Tibial nerve (tissue), 4 donors: ENCODE measurements around the gene ERBB4. TPM values are rescaled to one million over a fixed set of nuclear protein-coding genes. Genes with fewer than 3 reads are reported as not detected.

Experiments
- DNase-seq, 2 donors: peaks; one replicate each; pipeline ENCODE4 v3.0.0-alpha.2; 2019; ENCODE audit warnings: low spot score in 2 of 2
- H3K27ac ChIP-seq, 4 donors: fragments of 200-600 bp; sonication (generic) in 3 of 4; one replicate each; pipeline ENCODE4 v1.5.1; 2017 to 2019; ENCODE audit warnings: mild to moderate bottlenecking in 1 of 4
- H3K27me3 ChIP-seq, 2 donors: fragments of 200-600 bp; sonication (generic) in 1 of 2; one replicate each; pipeline versions ENCODE4 v1.5.1 to v1.6.0; 2017 to 2019
- H3K36me3 ChIP-seq, 3 donors: fragments of 200-600 bp; sonication (generic); one replicate each; pipeline ENCODE4 v1.5.1; 2018 to 2019
- H3K4me1 ChIP-seq, 4 donors: fragments of 200-600 bp; sonication (generic) in 3 of 4; one replicate each; pipeline ENCODE4 v1.5.1; 2017 to 2019
- H3K4me3 ChIP-seq, 4 donors: fragments of 200-600 bp; sonication (generic) in 3 of 4; one replicate each; pipeline ENCODE4 v1.5.1; 2017 to 2019; ENCODE audit warnings: mild to moderate bottlenecking in 1 of 4, moderate library complexity in 1 of 4
- H3K9me3 ChIP-seq, 4 donors: fragments of 200-600 bp; sonication (generic) in 3 of 4; one replicate each; pipeline ENCODE4 v1.5.1; 2017 to 2019
- EP300 ChIP-seq, 2 donors: sonication (generic); formaldehyde crosslinking; IDR thresholded peaks; one replicate each; pipeline ENCODE4 v1.6.1; 2017; ENCODE audit warnings: antibody characterized with exemption in 2 of 2, mild to moderate bottlenecking in 1 of 2
- POLR2A ChIP-seq, 2 donors: fragments of 450-650 bp; IDR thresholded peaks; one replicate each; pipeline ENCODE4 v1.6.1; 2017; ENCODE audit warnings: antibody characterized with exemption in 2 of 2, mild to moderate bottlenecking in 2 of 2, moderate library complexity in 2 of 2
- WGBS, 2 donors: methylation state at CpG; one replicate each; pipeline ENCODE4 v1.1.5; 2018; 5-methylcytosine and 5-hydroxymethylcytosine counted together
- total RNA-seq, 4 donors: library from RNA; depleted of rRNA; stranded (reverse); fragments of >200 nt; gene quantifications; one replicate each; pipeline ENCODE4 v1.1.0, GENCODE V29; 2016
- TF ChIP-seq, protein P1 (sequence below), 5 experiments: fragments of 200-600 bp in 3 of 5; fragments of 450-650 bp in 2 of 5; sonication (generic) in 3 of 5; IDR thresholded peaks; one replicate each; pipeline ENCODE4 v1.5.1; 2016 to 2019; ENCODE audit warnings: antibody characterized with exemption in 5 of 5, mild to moderate bottlenecking in 3 of 5, moderate library complexity in 2 of 5

Gene ERBB4
- total RNA-seq, 4 donors from 2014 or later: 2.4 to 3.3 (median 2.9) TPM

GRCh38 chr2:212119591-212119990, 419.0 kb downstream of the ERBB4 start:
- no peak for DNase-seq
- H3K27ac ChIP-seq: no peak overlapping the region
- TF ChIP-seq, protein P1, sequence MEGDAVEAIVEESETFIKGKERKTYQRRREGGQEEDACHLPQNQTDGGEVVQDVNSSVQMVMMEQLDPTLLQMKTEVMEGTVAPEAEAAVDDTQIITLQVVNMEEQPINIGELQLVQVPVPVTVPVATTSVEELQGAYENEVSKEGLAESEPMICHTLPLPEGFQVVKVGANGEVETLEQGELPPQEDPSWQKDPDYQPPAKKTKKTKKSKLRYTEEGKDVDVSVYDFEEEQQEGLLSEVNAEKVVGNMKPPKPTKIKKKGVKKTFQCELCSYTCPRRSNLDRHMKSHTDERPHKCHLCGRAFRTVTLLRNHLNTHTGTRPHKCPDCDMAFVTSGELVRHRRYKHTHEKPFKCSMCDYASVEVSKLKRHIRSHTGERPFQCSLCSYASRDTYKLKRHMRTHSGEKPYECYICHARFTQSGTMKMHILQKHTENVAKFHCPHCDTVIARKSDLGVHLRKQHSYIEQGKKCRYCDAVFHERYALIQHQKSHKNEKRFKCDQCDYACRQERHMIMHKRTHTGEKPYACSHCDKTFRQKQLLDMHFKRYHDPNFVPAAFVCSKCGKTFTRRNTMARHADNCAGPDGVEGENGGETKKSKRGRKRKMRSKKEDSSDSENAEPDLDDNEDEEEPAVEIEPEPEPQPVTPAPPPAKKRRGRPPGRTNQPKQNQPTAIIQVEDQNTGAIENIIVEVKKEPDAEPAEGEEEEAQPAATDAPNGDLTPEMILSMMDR (IDR thresholded peaks at IDR 0.05): no peak
- TF ChIP-seq POLR2A (IDR thresholded peaks at IDR 0.05) (no peak), EP300 (IDR thresholded peaks at IDR 0.05) (no peak)
- H3K9me3 ChIP-seq: no peaks in the 10 kb centered on the region
- no peak overlapping the region for H3K4me3 ChIP-seq
- no peaks in the 10 kb centered on the region for H3K36me3 ChIP-seq
- no peaks in the 10 kb centered on the region for H3K4me1 ChIP-seq
- no peaks in the 10 kb centered on the region for H3K27me3 ChIP-seq
- 66 to 81% methylated on average over 2 of the region's 2 CpGs for WGBS, 2 donors

DNA sequence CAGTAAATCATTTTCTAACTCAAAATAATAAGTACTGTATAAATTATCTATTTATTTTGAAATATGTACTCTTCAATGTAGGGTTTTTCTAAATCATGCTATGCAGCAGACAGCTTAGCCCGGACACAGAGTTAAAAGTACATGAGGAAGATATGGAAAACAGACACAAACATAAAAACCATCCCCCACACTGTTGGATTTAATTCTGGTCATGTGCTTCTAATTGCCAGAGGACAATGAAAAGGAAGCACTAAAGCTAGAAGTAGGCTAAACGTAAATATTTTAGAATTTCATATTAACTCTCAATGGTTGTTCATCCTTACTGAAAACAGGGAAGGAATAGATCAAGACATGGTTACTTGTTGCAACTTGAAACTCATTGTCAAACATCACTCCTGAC, 420.7 kb downstream of the ERBB4 start:
- no peaks in the 10 kb centered on the region for H3K9me3 ChIP-seq
- H3K4me3 ChIP-seq: no peak overlapping the region
- WGBS, 2 donors: 51 to 61% methylated on average over 2 of the region's 2 CpGs
- H3K36me3 ChIP-seq: no peaks in the 10 kb centered on the region
- no peak for TF ChIP-seq POLR2A (IDR thresholded peaks at IDR 0.05)
- TF ChIP-seq, protein P1 (IDR thresholded peaks at IDR 0.05): no peak
- DNase-seq: no peak
- H3K4me1 ChIP-seq: no peaks in the 10 kb centered on the region
- no peaks in the 10 kb centered on the region for H3K27me3 ChIP-seq
- no peak overlapping the region for H3K27ac ChIP-seq

GRCh38 chr2:212114489-212114888, 424.1 kb downstream of the ERBB4 start:
- Histone ChIP-seq H3K4me1 (no peaks in the 10 kb centered on the region), H3K4me3 (no peak overlapping the region), H3K27me3 (no peaks in the 10 kb centered on the region), H3K27ac (no peak overlapping the region), H3K36me3 (no peaks in the 10 kb centered on the region), H3K9me3 (no peaks in the 10 kb centered on the region)
- DNase-seq: no peak
- TF ChIP-seq POLR2A (IDR thresholded peaks at IDR 0.05) (no peak), EP300 (IDR thresholded peaks at IDR 0.05) (no peak)
- TF ChIP-seq, protein P1 (IDR thresholded peaks at IDR 0.05): no peak
- 41 to 60% methylated on average over 1 of the region's 1 CpG for WGBS, 2 donors

GRCh38 chr2:212112401-212112800, 426.2 kb downstream of the ERBB4 start:
- Histone ChIP-seq H3K4me3 (no peak overlapping the region), H3K36me3 (no peaks in the 10 kb centered on the region), H3K4me1 (no peaks in the 10 kb centered on the region), H3K27me3 (no peaks in the 10 kb centered on the region), H3K9me3 (no peaks in the 10 kb centered on the region), H3K27ac (no peak overlapping the region)
- WGBS, 2 donors: 85 to 86% methylated on average over 3 of the region's 3 CpGs
- TF ChIP-seq EP300 (IDR thresholded peaks at IDR 0.05) (no peak), POLR2A (IDR thresholded peaks at IDR 0.05) (no peak)
- TF ChIP-seq, protein P1 (IDR thresholded peaks at IDR 0.05): no peak
- DNase-seq: no peak

DNA sequence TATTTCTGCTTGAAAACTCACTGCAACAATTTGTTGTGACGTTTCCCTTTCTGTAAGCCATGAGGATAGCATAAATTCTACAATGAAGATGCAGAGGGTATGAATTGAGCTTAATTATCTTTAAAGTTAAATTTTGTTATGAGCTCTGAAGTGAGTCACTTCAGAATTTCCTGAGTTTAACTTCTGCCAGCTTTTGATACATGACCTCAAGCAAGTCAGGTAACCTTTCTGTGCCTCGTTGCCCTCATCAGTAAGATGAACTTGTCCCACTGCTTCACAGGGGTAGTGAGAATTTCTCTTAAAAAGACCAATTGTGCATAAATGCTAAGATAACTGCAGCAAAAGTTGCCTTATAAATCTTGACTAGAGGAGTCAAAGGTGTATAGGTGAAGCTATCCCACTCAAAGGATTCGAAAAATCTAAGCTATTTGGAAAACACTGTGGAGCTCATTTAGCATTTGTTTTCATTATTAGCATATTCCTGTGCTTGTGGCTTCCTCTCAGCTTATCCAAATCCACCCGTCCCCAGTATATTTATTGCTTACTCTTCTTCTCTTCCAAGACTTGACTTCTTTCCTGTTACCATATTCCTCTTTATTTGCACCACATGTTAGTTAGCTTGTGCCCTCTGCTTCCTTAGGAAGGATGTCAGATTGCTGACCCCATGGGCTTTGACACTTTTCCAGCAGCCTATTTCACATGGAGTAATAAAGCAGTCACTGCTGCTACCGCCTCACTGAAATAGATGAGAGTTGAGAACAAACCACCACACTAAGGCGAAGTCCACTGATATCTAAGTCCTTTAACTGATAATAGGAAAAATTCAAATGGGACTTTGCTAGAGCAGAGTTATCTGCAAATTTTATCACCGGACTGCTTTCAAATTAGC, 428.6 kb downstream of the ERBB4 start:
- no peak overlapping the region for H3K4me3 ChIP-seq
- H3K27ac ChIP-seq: no peak overlapping the region
- peaks cover 0 to 9% (median 0%) of the 10 kb centered on the region in 4 donors for H3K9me3 ChIP-seq
- H3K27me3 ChIP-seq: no peaks in the 10 kb centered on the region
- TF ChIP-seq, protein P1 (IDR thresholded peaks at IDR 0.05): no peak
- TF ChIP-seq EP300 (IDR thresholded peaks at IDR 0.05) (no peak), POLR2A (IDR thresholded peaks at IDR 0.05) (no peak)
- no peak for DNase-seq
- no peaks in the 10 kb centered on the region for H3K4me1 ChIP-seq
- whole genome bisulfite sequencing, 2 donors: 50 to 53% methylated on average over 7 of the region's 7 CpGs
- H3K36me3 ChIP-seq: no peaks in the 10 kb centered on the region
